Epidermal melanocyte (primary cell): Measurements from ENCODE around the gene GNG3.

Experiments used
- DNase-seq: peaks from one replicate; pipeline ENCODE4 v3.0.0; 2011; ENCODE audit warnings: low spot score; ENCODE audit not compliant: insufficient read length

GNG3 gene

DNA sequence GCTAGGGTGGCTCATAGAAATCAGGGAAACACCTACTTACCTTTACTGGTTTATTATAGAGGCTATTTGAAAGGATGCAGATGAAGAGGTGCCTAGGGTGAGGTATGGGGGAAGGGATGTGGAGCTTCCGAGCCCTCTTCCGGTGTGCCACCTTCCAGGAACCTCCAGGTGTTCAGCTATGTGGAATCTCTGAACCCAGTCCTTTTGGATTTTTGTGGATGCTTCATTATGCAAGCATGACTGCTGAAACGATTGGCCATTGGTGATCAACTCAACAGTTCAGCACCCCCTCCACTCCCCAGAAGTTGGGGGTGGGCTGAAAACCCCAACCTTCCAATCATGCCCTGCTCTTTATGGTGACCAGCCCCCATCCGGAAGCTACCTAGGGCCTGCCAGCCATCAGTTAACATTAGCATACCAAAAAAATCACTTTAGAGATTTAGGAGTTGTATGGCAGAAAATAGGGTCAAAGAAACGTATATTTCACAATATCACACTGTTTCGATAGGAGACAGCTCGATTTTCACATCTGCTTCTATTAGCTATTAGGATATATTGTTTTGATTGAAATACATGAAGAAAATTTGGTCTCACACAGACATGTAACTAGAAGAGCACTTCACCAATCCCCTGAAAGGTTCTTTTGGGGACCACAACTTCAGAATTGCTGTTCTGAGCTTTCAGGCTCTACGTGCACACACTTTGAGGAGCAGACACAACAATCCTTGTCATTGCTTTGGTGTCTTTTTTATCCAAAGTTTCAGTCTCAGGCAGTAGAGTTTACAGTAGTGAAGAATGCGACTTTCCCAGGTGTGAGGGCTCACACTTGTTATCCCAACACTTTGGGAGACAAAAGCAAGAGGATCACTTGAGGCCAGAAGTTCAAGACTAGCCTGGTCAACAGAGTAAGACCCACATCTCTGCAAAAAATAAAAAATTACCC is 50.6 kb downstream of the GNG3 start:
- DNase-seq: no peak
